Measurements from ENCODE around the gene GTPBP1.

DNA sequence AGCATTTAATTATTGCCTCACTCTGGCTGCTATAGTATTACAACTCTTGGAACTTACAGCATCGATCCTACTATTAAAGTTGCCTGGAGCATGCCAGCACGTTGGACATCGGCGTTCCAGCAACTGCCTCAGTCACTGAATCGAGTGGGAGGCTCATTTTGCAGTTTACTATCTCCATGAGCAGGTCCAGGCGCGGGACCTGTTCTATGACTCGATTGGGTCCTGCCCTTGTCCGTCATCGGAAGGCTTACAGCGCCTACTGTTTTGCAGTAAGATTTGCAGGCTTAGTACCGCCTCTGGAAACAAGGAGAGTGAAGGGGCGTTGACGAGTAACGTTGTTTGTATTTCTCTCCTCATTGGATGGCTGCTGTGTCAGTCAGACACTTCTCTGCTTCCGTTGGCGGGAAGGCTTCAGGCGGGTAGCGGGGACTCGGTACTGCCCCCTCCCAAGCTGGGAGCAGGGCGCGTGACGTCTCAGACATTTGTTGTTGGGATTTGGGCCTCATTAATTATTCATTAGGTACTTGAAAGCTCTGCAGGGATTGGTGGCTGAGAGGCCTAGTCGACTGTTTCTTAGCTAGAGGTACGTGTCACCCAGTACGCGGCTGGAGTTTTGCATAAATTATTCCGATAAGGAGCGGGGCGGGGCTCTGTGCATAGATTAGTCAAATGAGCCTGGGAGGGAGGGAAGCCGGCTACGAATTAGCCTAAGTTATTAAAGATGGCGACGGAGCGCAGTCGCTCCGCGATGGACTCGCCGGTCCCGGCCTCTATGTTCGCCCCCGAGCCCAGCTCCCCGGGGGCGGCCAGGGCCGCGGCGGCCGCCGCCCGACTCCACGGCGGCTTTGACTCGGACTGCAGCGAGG, at the start of gene GTPBP1:
- TF ChIP-seq, protein P1, sequence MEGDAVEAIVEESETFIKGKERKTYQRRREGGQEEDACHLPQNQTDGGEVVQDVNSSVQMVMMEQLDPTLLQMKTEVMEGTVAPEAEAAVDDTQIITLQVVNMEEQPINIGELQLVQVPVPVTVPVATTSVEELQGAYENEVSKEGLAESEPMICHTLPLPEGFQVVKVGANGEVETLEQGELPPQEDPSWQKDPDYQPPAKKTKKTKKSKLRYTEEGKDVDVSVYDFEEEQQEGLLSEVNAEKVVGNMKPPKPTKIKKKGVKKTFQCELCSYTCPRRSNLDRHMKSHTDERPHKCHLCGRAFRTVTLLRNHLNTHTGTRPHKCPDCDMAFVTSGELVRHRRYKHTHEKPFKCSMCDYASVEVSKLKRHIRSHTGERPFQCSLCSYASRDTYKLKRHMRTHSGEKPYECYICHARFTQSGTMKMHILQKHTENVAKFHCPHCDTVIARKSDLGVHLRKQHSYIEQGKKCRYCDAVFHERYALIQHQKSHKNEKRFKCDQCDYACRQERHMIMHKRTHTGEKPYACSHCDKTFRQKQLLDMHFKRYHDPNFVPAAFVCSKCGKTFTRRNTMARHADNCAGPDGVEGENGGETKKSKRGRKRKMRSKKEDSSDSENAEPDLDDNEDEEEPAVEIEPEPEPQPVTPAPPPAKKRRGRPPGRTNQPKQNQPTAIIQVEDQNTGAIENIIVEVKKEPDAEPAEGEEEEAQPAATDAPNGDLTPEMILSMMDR (IDR thresholded peaks at IDR 0.05; ENCODE audit: insufficient read depth, low read length, poor library complexity, severe bottlenecking) = no peak
- TF ChIP-seq EZH2phosphoT487 (conservative IDR thresholded peaks at IDR 0.05; ENCODE audit: low read length) = no peak

All from SU-DHL-6 (cell line).